Progenitor cell of endocrine pancreas (in vitro differentiated cells): ENCODE measurements around the gene TEAD1. TPM values are rescaled to one million over a fixed set of nuclear protein-coding genes. Genes with fewer than 3 reads are reported as not detected.

Experiments used
- DNase-seq: peaks from one replicate; pipeline ENCODE4 v3.0.0; 2021; ENCODE audit warnings: low spot score; ENCODE audit not compliant: unreplicated experiment
- H3K27ac Mint-ChIP-seq: 2 replicates; pipeline ENCODE4 v1.8.0; 2021; ENCODE audit warnings: mild to moderate bottlenecking, moderate library complexity, mixed read lengths
- H3K27me3 Mint-ChIP-seq: 2 replicates; pipeline ENCODE4 v1.8.0; 2021; ENCODE audit warnings: mixed read lengths
- H3K36me3 Mint-ChIP-seq: 2 replicates; pipeline ENCODE4 v1.8.0; 2022; ENCODE audit warnings: mixed read lengths; ENCODE audit not compliant: insufficient read depth
- H3K4me1 Mint-ChIP-seq: 2 replicates; pipeline ENCODE4 v1.8.0; 2021; ENCODE audit warnings: low read depth, mixed read lengths
- H3K4me3 Mint-ChIP-seq: 2 replicates; pipeline ENCODE4 v1.8.0; 2021; ENCODE audit warnings: low read depth, mild to moderate bottlenecking, moderate library complexity, mixed read lengths
- H3K9me3 Mint-ChIP-seq: 2 replicates; pipeline ENCODE4 v1.8.0; 2021; ENCODE audit warnings: low read depth, mixed read lengths
- total RNA-seq: library from RNA; stranded (reverse); gene quantifications from 2 replicates; pipeline ENCODE4 v1.2.1, GENCODE V29; 2021
- TF ChIP-seq, protein P1 (sequence below): fragments of 200-600 bp; sonication (generic); IDR thresholded peaks from one replicate; pipeline ENCODE4 v1.5.0; 2021; ENCODE audit warnings: antibody characterized with exemption, mild to moderate bottlenecking; ENCODE audit not compliant: unreplicated experiment

Gene TEAD1
- total RNA-seq, 1 donor from 2014 or later = 92.4 TPM

DNA sequence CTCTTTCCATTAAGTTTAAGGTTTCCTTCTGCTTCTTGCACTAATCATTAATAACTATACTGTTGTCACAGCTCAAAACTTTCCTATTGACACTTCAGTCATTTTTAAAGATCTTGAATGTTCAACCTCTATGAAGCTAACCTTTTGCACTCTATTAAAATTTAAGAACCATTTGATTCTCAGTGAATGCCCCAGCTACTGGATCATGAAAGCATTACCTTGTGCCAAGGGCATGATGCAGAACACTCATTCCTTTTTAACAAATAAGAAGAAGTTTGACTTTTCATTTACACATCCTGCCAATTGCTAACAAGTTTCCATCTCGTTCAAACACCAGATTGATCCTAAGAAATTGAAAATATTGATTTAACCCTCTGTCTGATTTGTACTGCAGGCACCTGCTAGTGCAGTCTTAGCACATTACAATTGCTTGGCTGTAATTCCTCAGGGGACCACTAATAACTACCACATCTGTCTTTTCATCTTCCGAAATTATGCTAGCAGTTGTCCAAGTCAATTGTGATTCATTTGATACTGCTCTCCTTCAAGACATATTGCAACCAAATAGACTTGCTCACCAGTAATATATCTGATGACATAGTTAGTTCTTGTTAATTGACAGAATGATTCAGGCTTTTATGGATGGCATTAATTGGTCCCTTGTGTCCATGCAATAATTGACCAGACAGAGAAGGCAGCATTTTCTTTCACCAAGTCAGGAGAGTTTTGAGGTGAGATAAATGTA, 158.4 kb downstream of the TEAD1 start:
- H3K4me1 Mint-ChIP-seq = peaks cover 54% of the 10 kb centered on the region
- peak overlapping the region; percentile 63 for H3K27ac Mint-ChIP-seq
- H3K9me3 Mint-ChIP-seq = peaks cover 11% of the 10 kb centered on the region
- no peak for DNase-seq
- TF ChIP-seq, protein P1, sequence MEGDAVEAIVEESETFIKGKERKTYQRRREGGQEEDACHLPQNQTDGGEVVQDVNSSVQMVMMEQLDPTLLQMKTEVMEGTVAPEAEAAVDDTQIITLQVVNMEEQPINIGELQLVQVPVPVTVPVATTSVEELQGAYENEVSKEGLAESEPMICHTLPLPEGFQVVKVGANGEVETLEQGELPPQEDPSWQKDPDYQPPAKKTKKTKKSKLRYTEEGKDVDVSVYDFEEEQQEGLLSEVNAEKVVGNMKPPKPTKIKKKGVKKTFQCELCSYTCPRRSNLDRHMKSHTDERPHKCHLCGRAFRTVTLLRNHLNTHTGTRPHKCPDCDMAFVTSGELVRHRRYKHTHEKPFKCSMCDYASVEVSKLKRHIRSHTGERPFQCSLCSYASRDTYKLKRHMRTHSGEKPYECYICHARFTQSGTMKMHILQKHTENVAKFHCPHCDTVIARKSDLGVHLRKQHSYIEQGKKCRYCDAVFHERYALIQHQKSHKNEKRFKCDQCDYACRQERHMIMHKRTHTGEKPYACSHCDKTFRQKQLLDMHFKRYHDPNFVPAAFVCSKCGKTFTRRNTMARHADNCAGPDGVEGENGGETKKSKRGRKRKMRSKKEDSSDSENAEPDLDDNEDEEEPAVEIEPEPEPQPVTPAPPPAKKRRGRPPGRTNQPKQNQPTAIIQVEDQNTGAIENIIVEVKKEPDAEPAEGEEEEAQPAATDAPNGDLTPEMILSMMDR = no peak
- no peaks in the 10 kb centered on the region for H3K27me3 Mint-ChIP-seq
- peaks cover 12% of the 10 kb centered on the region for H3K36me3 Mint-ChIP-seq
- peak overlapping the region; percentile 7 for H3K4me3 Mint-ChIP-seq

GRCh38 chr11:12834166-12834565, 159.9 kb downstream of the TEAD1 start:
- Mint-ChIP-seq H3K27ac (no peak overlapping the region), H3K4me1 (peaks cover 39% of the 10 kb centered on the region), H3K9me3 (peaks cover 11% of the 10 kb centered on the region)

DNA sequence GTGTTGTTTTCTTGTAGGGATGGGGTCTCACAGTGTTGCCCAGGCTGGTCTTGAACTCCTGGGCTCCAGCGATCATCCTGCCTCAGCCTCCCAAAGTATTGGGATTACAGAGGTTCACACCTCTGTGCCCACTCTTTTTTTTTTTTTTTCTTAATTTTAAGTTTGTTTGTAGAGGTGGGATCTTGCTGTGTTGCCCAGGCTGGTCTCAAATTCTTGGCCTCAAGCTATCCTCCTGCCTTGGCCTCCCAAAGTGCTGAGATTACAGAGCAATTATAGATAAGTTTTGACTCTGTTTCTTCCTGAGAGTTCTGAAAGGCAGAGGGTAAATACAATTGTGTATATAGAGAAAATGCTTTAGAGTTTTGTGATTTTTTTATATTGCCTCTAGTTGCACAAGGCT, 160.4 kb downstream of the TEAD1 start:
- TF ChIP-seq, protein P1 = no peak
- H3K27ac Mint-ChIP-seq = no peak overlapping the region
- no peak overlapping the region for H3K4me3 Mint-ChIP-seq
- no peaks in the 10 kb centered on the region for H3K27me3 Mint-ChIP-seq
- DNase-seq = no peak
- peaks cover 37% of the 10 kb centered on the region for H3K4me1 Mint-ChIP-seq
- H3K9me3 Mint-ChIP-seq = peaks cover 11% of the 10 kb centered on the region
- H3K36me3 Mint-ChIP-seq = peaks cover 12% of the 10 kb centered on the region

More at GRCh38 chr11:12834166-12834565, 159.9 kb downstream of the TEAD1 start:
- Mint-ChIP-seq H3K36me3 (peaks cover 12% of the 10 kb centered on the region), H3K4me3 (no peak overlapping the region), H3K27me3 (no peaks in the 10 kb centered on the region)
- no peak for DNase-seq
- TF ChIP-seq, protein P1 = no peak

GRCh38 chr11:12835286-12835685, 161.1 kb downstream of the TEAD1 start:
- peaks cover 11% of the 10 kb centered on the region for H3K9me3 Mint-ChIP-seq

GRCh38 chr11:12838463-12839123, 164.4 kb downstream of the TEAD1 start:
- DNase-seq = no peak
- Mint-ChIP-seq H3K36me3 (peaks cover 12% of the 10 kb centered on the region), H3K27me3 (no peaks in the 10 kb centered on the region), H3K27ac (no peak overlapping the region), H3K4me3 (no peak overlapping the region), H3K9me3 (peaks cover 11% of the 10 kb centered on the region), H3K4me1 (peaks cover 42% of the 10 kb centered on the region)
- TF ChIP-seq, protein P1 = no peak

More at GRCh38 chr11:12835286-12835685, 161.1 kb downstream of the TEAD1 start:
- Mint-ChIP-seq H3K27ac (peak overlapping the region; percentile 25), H3K4me1 (peaks cover 35% of the 10 kb centered on the region), H3K27me3 (no peaks in the 10 kb centered on the region), H3K4me3 (no peak overlapping the region), H3K36me3 (peaks cover 12% of the 10 kb centered on the region)
- TF ChIP-seq, protein P1 = no peak
- DNase-seq = no peak
